SK-N-SH treated with all-trans-retinoic acid at 6 μM for 48 hours (cell line): ENCODE data around the gene CATSPER3.
"Not testable (repeated sequence)": the region's sequence is repeated elsewhere in the genome, so short reads cannot be mapped to it uniquely, and the experiment has no call there.

ENCODE experiments used
- ATAC-seq: fragments of 200-7000 bp; cut with Tn5 transposase; 3 replicates; pipeline ENCODE4 v1.9.1; 2020; ENCODE audit warnings: mild to moderate bottlenecking, moderate library complexity
- ARNTL ChIP-seq: fragments of 450-650 bp; formaldehyde crosslinking; IDR thresholded peaks from 2 replicates; pipeline ENCODE4 v1.5.0; 2020; ENCODE audit warnings: low read depth, mild to moderate bottlenecking, moderate library complexity, borderline replicate concordance
- BACH2 ChIP-seq: fragments of 250-450 bp; sonication (Bioruptor Pico); IDR thresholded peaks from 2 replicates; pipeline ENCODE4 v1.9.0; 2021; ENCODE audit warnings: mild to moderate bottlenecking, borderline replicate concordance
- CREB5 ChIP-seq: fragments of 250-450 bp; sonication (Bioruptor Pico); IDR thresholded peaks from 2 replicates; pipeline ENCODE4 v1.5.1; 2020; ENCODE audit warnings: low read depth, mild to moderate bottlenecking, moderate library complexity
- CSRNP3 ChIP-seq: fragments of 250-450 bp; sonication (Bioruptor Pico); IDR thresholded peaks from 2 replicates; pipeline ENCODE4 v1.5.1; 2021; ENCODE audit warnings: mild to moderate bottlenecking, moderate library complexity
- ESRRG ChIP-seq: fragments of 250-450 bp; sonication (Bioruptor Pico); IDR thresholded peaks from 2 replicates; pipeline ENCODE4 v1.6.1; 2021; ENCODE audit warnings: mild to moderate bottlenecking
- GLIS3 ChIP-seq: fragments of 250-450 bp; sonication (Bioruptor Pico); IDR thresholded peaks from 2 replicates; pipeline ENCODE4 v1.5.0; 2020; ENCODE audit warnings: mild to moderate bottlenecking, moderate library complexity
- ISL1 ChIP-seq: fragments of 250-450 bp; sonication (Bioruptor Pico); IDR thresholded peaks from 2 replicates; pipeline ENCODE4 v2.1.2; 2022; ENCODE audit warnings: mild to moderate bottlenecking, moderate library complexity
- PATZ1 ChIP-seq: fragments of 250-450 bp; sonication (Bioruptor Pico); IDR thresholded peaks from 2 replicates; pipeline ENCODE4 v1.8.0; 2020; ENCODE audit warnings: mild to moderate bottlenecking, moderate library complexity, borderline replicate concordance
- RARB ChIP-seq: fragments of 250-450 bp; sonication (Bioruptor Pico); IDR thresholded peaks from 2 replicates; pipeline ENCODE4 v1.8.0; 2021; ENCODE audit warnings: mild to moderate bottlenecking, moderate library complexity
- TCF4 ChIP-seq: fragments of 250-450 bp; sonication (Bioruptor Pico); IDR thresholded peaks from 2 replicates; pipeline ENCODE4 v1.8.0; 2021; ENCODE audit warnings: mild to moderate bottlenecking, moderate library complexity, borderline replicate concordance
- TOX ChIP-seq: fragments of 250-450 bp; sonication (Bioruptor Pico); IDR thresholded peaks from 2 replicates; pipeline ENCODE4 v1.8.0; 2021; ENCODE audit warnings: mild to moderate bottlenecking, moderate library complexity, borderline replicate concordance
- TSHZ2 ChIP-seq: fragments of 250-450 bp; sonication (Bioruptor Pico); IDR thresholded peaks from 2 replicates; pipeline ENCODE4 v1.5.0; 2020; ENCODE audit warnings: mild to moderate bottlenecking, moderate library complexity
- ZC3H10 ChIP-seq: fragments of 250-450 bp; sonication (Bioruptor Pico); IDR thresholded peaks from 2 replicates; pipeline ENCODE4 v1.5.1; 2021; ENCODE audit warnings: mild to moderate bottlenecking, moderate library complexity
- ZFP3 ChIP-seq: fragments of 250-450 bp; sonication (Bioruptor Pico); IDR thresholded peaks from 2 replicates; pipeline ENCODE4 v1.5.0; 2020; ENCODE audit warnings: mild to moderate bottlenecking, moderate library complexity
- ZFP30 ChIP-seq: fragments of 450-650 bp; formaldehyde crosslinking; IDR thresholded peaks from 2 replicates; pipeline ENCODE4 v1.5.0; 2022; ENCODE audit warnings: mild to moderate bottlenecking, moderate library complexity
- ZNF565 ChIP-seq: fragments of 450-650 bp; formaldehyde crosslinking; conservative IDR thresholded peaks from 2 replicates; pipeline ENCODE4 v1.5.0; 2020; ENCODE audit warnings: low read depth, mild to moderate bottlenecking, moderate library complexity
- ZNF70 ChIP-seq: fragments of 450-650 bp; formaldehyde crosslinking; IDR thresholded peaks from 2 replicates; pipeline ENCODE4 v1.5.0; 2020; ENCODE audit warnings: mild to moderate bottlenecking, moderate library complexity
- ZNF8 ChIP-seq: fragments of 450-650 bp; formaldehyde crosslinking; IDR thresholded peaks from 2 replicates; pipeline ENCODE4 v1.5.0; 2020; ENCODE audit warnings: mild to moderate bottlenecking, moderate library complexity

Gene CATSPER3

GRCh38 chr5:134995850-134996402, 28.2 kb downstream of the CATSPER3 start:
- TF ChIP-seq ZNF565 (CRISPR knock-in tag) (no peak), ZFP3 (no peak), CSRNP3 (no peak), ZNF70 (CRISPR knock-in tag) (no peak), ARNTL (CRISPR knock-in tag) (no peak), PATZ1 (CRISPR knock-in tag) (no peak), TSHZ2 (CRISPR knock-in tag) (no peak), RARB (CRISPR knock-in tag) (no peak), ZC3H10 (CRISPR knock-in tag) (no peak), BACH2 (CRISPR knock-in tag) (no peak), ZFP30 (CRISPR knock-in tag) (no peak), CREB5 (CRISPR knock-in tag) (no peak), TOX (no peak), ZNF8 (no peak), GLIS3 (no peak)
- TF ChIP-seq, all 23 proteins: peak for 0
- no peak for ATAC-seq

GRCh38 chr5:134997015-134997414, 29.3 kb downstream of the CATSPER3 start:
- no peak for TF ChIP-seq PATZ1 (CRISPR knock-in tag)
- no peak for TF ChIP-seq ZNF70 (CRISPR knock-in tag)
- no peak for TF ChIP-seq ARNTL (CRISPR knock-in tag)
- no peak for TF ChIP-seq TCF4 (CRISPR knock-in tag)
- no peak for TF ChIP-seq CREB5 (CRISPR knock-in tag)
- TF ChIP-seq BACH2 (CRISPR knock-in tag), result no peak
- no peak for ATAC-seq

- ATAC-seq, result not testable (repeated sequence)
Observed at GRCh38 chr5:134998068-134998467, 30.4 kb downstream of the CATSPER3 start.

- no peak for ATAC-seq
- TF ChIP-seq PATZ1 (CRISPR knock-in tag), result no peak
- no peak for TF ChIP-seq ZFP3
- no peak for TF ChIP-seq ZNF70 (CRISPR knock-in tag)
- TF ChIP-seq GLIS3, result no peak
- TF ChIP-seq ISL1 (CRISPR knock-in tag), result no peak
- no peak for TF ChIP-seq BACH2 (CRISPR knock-in tag)
- TF ChIP-seq ESRRG (CRISPR knock-in tag), result no peak
- no peak for TF ChIP-seq ZNF8
Observed at GRCh38 chr5:135004376-135004775, 36.7 kb downstream of the CATSPER3 start.
